NB4 (cell line): ENCODE measurements around the gene TEX2.

ENCODE experiments used
- CTCF ChIP-seq: IDR thresholded peaks from one replicate; pipeline ENCODE4 v1.5.1; 2012; ENCODE audit warnings: low read depth, low read length
- MYC ChIP-seq: IDR thresholded peaks from 2 replicates; pipeline ENCODE4 v1.6.1; 2011; ENCODE audit warnings: low read depth, low read length

GRCh38 chr17:64157669-64158180 lies 105.3 kb downstream of the TEX2 start:
- TF ChIP-seq MYC (no peak), CTCF (no peak)
